NCI-H2107 treated with DMSO at 0.1 percent for 48 hours (cell line): ENCODE results near the gene CEP131.

ENCODE experiments used
- DNase-seq: peaks from one replicate; lab custom pipeline; 2025; ENCODE audit not compliant: unreplicated experiment; lab: John Stamatoyannopoulos, UW

The CEP131 gene

DNA sequence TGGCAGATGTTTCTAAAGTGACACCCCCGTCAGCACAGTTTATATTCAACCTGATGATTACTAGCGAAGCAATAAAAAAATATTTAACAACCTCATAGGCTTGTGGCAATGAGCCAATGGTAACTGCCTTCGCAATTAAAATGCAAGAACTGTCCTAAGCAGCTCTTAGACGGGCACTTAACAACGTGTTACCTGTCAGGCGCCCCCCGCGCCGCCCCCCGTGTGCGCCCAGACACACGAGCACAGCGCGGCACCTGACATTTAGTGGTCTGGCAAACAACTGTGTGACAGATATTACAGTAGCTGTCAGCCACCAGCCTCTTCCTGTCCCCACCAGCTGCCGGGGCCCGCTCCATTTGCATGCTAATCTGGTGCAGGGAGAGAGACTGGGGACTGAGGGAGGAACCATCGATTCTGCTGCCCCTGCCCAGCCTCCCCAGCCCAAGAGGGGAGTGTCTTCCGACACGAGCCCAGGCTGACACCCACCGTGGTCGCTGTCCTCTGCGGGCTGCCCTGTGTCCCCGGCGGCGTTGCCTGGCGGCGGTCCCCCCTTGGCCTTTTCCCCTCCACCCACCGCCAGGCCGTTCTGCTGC is 29.0 kb upstream of the CEP131 start:
- peak; percentile 94 for DNase-seq

DNA sequence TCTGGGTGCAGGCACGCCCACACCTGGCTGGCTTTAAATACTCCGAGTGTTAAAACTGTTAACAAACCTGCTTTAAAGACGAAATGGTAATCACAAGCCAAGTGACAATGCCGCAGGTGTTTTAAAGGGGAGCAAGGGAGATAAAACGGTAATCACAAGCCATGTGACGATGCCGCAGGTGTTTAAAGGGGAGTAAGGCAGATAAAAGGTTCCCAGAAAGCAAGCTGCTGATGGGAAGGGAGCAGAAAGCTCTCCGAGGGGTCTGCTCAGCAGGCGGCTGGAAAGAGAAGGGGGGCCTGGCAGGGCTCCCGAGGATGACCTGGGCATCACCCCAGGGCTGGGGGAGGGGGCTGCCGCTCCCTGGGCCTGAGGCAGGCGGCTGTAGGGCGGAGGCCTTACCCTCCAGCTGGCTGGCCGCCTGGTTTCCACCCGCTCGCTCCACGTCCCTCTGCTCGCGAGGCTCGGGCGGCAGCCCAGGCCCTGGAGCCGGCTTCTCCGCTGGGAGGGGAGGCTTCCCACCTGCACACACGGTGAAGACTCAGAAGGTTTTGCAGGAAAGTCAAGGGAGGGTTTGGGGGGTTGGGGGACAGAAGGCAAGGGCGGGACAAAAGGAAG is 28.4 kb upstream of the CEP131 start:
- DNase-seq, result peak; percentile 71

DNA sequence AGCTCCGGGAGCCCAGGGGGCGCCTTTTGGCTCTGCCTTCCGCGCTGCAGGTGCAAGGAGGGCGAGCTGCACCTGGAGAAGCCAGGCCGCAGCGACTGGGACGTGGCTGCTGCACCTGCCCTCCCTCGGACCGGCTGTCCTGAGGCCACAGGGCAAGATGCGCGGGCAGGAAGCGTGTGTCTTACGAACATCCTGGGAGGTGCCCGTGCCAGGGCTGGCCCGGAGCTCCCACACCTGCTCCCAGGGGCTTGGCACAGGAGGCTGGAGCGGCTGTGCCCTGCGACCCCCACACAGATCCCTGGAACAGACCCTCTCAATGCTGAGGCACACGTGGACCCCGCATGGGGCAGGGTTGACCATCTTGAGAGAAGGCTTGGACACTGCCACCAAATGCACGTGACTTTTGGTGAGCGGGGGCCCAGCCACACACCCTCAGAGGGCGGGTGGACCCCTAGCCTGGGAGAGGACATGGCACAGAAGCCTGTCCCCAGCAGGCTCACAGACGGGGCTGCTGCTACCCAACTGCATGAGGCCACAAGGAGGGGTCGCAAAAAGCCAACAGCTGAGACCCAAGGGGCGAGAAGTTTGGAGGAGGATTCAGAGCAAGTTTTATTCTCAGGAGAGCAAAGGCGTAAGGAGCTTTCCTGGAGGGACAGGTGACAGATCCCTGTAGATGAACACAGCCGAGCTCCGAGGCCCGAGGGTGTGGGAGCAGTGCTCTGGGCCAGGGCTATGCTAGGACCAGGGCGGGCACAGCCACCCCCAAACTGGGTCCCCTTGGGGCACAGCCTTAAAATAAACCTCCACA is 27.7 kb upstream of the CEP131 start:
- peak; percentile 42 for DNase-seq

DNA sequence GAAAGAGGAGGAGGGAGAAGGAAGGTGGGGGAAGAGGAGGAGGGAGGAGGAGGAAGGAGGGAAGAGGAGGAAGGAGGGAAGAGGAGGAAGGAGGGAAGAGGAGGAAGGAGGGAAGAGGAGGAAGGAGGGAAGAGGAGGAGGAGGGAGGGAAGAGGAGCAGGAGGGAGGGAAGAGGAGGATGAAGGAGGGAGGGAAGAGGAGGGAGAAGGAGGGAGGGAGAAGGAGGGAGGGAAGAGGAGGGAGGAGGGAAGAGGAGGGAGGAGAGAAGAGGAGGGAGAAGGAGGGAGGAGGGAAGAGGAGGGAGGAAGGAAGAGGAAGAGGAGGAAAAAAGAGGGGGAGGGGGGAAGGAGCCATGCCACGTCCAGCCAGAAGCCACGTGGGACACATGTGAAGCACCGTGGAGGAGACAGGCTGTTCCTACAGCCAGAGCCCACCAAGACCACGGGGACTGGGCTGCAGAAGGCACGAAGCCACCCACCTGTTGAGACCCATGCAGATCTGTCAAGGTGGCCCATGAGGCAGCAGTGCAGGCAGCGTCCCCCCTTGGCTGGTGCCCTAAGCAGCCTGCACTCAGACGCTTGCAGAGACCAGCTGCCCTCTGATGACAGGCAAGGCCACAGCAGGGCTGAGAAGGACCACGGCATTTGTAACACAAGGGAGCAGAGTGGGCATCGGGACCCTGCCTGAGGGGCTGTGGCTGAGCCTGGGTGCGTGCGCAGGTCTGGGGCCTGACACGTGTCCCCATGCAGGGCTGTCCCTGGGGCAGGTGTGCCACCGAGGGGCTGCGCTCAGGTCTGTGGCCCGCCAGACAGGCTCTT is 26.7 kb upstream of the CEP131 start:
- no peak for DNase-seq

DNA sequence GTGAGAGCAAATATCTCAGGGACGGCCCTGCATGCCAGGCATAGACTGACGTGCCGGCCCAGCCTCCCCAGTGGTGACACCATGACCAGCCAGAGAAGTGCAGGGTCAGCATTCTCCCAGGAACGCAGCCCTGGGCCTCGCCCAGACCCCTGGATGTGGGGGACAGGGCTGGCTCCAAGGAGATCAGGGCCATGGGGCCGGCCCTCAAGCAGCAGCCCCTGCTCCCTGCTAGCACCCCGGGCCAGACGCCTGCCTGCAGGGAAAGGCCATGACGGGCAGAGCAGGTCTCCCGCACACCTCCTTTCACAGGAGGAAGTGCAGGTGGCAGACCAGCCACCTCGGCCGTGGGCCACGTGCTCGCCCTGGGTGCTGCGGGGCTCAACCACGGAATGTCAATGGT is 25.9 kb upstream of the CEP131 start:
- DNase-seq, result no peak

DNA sequence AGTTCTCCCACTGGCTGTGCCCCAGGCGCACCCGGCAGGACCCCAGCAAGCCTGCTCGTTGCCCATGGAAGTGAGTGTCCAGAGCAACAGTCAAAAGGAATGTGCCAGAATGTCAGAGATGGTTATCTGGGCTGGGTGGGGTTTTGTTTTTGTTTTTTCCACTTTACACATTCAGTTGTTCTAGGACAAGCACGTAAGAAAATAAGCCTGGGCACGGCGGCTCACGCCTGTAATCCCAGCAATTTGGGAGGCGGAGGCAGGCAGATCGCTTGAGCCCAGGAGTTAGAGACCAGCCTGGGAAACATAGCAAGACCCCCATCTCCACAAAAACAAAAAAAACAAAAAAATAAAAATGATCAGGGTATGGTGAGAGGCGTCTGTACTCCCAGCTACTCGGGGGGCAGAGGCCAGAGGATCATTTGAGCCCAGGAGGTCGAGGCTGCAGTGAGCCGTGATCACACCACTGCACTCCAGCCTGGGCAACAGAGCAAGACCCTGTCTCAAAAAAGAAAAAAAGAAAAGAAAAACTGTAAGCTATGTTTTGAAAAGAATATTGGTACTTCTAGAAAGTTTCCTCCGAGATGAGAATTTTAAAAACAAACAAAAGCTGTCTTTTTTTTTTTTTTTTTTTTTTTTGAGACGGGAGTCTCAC is 24.7 kb upstream of the CEP131 start:
- no peak for DNase-seq

DNA sequence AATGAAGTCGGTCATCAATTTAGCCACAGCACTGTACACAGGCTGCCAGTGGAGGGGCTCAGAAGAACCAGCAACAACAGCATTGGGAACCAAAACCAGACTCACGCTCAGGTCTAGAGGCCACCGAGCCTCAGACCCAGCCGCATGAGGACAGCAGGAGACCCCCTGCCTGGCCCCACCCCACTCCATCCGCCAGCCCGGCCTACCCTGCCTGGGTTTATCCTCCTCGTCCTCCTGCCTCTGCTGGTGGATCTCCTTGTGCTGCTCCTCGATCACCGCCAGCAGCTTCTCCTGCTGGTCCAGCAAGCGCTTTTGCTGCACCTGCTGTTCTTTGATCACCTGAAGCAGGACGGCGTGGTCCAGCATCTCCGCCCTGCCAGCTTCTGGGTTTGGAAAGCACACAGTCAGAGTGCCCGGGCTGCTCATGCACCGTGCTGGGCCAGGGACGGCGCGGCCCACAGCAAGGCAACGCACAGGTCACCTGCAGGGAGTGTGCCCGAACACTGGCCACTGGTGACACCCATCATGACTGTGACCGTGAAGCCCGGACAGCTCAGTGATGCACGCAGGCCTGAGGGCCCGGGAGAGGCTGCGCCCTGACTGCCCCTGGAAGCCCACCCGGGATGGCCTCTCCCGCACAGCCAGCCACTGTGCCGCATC is 24.0 kb upstream of the CEP131 start:
- DNase-seq, result no peak

DNA sequence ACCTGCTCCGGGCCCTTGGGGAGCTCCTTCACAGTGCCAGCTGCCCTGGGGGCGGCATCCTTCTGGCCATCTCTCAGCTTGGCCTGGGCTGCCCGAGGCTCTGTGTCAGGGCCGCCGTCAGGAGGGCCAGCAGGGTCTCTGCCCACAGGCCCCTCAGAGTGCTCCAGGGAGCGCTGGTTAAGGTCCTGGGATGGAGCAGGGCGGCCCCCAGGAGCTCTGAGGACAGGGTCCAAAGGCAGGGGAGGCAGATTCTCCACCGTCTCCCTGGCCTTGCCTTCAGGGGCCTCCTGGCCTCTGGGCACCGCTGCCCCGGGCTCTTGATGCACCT is 23.5 kb upstream of the CEP131 start:
- DNase-seq, result no peak

DNA sequence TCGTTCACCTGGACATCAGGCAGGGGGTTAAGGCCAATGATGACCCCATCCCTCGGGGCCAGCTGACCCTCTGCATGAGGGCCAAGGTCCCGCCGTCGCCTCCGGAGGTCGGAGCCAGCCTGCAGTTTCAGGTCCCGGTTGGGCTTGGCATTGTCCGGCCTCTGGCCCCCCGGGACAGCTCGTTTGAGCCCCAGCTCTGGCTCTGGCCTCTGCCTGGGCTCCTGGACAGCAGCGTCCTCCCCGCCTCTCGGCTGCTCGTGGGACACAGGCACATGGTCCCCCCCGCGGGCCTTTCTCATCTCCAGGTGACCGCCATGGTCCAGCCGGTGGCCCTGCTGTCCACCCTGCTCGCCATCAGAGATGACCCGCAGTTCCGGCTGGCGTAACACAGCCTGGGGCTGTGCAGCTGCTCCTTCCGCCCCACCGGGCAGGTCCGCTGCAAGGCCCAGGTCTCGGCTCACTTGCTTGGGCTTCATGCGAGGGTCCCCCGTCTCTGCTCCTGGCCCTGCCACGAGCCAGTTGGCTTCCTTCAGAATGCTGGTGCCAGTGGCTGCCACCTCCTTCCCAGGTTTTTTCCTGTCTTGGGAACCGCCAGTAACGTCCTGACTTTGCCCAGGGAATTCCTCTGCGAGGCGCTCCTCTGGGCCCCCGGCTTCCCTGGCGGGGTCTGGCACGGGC is 23.0 kb upstream of the CEP131 start:
- no peak for DNase-seq

DNA sequence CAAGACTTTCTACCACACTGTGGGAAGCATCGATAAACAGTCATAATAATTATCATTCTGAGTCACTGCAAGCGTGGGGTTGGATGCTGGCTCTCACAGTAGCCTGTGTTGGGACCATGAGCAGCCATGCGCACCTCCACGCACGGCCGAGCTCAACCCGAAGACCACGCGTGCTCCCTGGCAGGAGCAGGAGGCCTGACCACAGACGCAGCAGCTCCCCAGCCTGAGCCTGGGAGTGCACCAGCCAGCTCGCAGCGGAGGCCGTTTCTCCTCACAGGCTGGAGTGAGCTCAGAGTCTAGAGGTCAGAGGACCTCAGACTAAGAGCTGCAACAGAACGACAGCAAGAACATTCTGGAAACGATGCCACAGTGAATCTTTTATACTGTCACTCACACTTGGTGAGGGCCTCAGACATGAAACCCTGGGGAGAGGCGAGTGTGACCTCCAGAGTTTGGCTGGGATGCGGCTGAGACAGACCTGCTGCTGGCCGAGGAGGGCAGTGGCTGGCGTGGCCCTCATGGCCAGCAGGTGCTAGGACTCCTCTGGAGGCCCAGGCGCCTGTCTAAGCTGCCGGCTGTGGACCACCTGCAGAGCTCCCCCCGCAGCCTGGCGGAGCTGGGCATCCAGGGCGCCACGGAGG is 22.4 kb upstream of the CEP131 start:
- no peak for DNase-seq

DNA sequence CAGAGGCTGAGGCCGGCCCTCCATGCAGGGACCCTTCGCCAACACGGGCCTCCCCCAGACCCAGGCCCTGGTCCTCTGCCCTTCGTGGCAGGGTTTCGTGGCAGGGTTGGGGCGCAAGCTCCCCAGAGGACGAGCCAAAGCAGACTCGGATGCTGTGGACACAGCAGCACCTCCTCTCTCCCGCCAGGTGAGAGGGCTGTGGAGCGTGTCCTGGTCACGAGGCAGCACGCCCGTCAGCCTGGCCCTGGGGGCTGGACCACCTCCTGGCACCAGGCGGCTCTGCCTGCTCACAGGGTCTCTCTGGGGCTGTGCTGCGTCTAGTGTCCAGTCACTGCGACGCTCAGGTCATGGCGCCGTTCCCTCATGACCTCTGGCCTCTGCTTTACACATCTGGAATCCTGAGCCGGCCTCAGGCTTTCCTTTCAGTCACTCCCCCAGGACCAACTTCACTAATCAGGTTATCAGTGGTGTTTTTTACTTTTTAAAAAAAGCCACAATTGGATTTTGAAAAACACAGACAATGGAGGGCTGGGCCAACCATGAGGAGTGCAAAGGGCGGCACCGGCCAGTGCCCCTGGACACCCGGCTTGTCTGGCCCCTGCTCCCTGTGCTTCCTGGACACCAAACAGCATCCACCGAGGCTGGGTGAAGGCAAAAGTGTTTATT is 21.7 kb upstream of the CEP131 start:
- no peak for DNase-seq

DNA sequence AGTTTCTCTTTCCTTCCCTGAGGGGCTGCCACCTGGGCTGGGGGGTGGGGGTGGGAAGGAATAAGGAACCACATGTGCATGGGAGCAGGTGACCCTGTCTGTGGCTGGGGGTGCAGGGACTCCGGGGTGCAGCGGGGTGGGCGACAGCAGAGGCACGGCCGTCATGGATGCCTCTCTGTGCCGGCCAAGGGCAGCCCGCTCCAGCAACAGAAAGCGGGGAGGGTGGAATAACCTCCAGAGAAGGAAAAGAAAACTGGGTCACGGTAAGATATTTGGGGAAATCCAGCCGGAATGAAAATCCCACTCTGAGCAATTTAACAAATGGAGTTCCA is 20.5 kb upstream of the CEP131 start:
- no peak for DNase-seq

DNA sequence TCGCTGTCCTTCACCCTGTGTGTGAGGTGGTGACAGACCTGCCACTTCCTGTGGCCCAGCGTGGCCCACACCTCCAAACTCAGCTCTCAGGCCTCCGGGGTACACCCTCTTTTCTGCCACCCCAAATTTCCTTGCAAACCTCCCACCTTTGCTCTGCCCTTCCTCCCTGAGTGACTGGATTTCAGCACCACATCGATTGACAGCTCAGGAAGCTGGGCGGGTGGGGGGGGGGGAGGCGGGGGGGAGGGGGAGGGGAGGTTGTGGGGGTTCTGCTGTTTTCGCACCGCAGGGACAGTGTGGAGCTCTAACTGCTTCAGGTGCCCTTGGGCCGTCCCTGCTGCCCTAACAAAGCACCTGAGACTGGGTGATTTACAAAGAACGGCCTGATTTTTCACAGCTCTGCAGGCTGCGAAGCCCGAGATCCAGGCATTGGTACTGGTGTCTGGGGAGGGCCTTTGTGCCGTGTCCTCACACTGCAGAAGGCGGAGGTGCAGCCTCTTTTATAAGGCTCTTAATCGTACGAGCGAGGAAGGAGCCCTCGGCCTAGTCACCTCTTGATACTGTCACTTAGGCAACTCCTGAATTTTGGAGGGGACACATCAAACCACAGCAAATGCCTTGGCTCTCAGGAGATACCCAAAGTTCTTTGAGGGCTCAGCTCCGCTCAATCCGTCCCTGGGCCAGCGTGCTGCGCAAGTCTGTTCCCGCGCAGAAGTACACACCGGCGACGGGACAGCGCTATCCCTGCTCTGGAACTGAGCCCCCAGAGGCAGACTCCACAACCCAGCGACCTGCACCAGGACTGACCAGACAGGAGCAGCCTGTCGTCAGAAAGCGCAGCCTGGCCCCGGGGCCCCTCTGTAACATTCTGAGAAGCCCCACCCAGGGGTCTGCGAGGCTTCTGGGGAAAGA is 19.9 kb upstream of the CEP131 start:
- DNase-seq, result no peak

DNA sequence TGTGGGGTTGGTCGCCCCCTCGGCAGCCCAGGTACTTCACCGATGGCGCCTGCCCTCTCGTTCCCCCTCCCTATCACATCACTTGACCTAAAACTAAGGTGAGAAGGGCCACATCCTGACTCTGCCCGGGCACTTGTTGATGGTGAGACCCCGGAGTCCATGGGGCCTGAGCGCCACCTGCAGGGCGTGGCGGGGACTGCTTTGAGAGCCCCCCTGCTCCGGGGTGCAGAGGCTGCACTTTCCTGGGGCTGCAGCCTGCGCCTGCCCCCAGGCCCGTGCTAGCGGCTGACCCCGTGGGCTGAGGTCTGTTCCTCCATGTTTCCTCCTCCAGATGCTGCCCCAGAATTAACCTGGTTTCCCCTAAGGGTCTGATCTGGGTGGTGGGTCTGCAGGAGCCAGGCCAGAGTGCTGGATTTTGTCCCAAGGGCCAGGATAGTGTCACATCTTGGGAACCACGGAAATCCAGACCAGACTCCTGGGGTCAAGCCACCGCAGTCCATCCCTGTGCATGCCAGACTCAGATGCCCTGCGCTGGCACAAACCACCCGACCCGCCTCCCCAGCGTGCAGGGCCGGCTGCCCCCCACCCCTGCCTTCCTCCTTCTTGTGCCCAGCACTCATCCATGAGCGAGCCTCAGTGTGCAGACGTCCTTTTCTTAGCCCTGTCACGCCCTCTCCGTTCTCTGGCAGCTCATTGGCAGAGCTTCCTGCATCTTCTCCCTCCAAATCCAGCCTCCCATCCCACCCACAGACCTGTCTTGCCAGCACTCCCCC is 19.1 kb upstream of the CEP131 start:
- DNase-seq, result no peak

DNA sequence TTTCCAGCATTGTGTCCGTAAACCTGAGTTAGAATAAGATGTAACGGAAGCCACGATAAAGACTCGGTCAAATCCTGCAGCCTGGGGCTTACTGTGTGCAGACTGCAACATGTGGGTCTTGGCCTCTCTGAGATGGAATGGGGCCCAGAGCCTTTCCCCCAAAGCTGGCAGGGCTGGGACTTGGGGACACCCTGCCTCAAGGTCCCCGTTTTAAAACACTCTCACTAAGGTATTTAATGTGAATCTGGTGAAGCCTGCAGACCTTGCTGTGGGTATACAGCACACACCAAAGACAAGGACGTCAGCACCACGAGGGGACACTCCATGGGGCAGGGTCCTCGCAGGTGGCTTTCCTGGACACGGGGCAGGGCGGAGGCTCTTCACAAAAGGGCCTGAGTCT is 18.4 kb upstream of the CEP131 start:
- no peak for DNase-seq

DNA sequence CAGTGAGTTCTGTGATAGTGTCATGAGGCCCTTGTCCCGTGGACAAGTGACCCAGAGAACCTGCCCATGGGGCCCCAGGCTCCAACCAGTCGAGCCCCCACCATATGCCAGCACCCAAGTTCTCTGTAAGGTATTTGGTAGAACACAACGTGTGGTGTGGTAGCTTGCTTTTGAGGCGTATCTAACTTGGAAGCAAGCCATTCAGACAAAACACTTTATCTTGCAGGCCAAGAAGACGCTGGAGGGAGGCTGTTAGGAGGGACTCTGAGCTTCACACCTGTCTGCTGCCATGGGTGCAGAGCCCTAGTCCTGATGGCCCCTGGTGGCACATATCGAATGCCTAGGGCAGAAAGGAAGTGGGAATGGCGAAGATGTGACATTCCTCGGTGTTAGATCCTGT is 18.0 kb upstream of the CEP131 start:
- DNase-seq, result no peak

DNA sequence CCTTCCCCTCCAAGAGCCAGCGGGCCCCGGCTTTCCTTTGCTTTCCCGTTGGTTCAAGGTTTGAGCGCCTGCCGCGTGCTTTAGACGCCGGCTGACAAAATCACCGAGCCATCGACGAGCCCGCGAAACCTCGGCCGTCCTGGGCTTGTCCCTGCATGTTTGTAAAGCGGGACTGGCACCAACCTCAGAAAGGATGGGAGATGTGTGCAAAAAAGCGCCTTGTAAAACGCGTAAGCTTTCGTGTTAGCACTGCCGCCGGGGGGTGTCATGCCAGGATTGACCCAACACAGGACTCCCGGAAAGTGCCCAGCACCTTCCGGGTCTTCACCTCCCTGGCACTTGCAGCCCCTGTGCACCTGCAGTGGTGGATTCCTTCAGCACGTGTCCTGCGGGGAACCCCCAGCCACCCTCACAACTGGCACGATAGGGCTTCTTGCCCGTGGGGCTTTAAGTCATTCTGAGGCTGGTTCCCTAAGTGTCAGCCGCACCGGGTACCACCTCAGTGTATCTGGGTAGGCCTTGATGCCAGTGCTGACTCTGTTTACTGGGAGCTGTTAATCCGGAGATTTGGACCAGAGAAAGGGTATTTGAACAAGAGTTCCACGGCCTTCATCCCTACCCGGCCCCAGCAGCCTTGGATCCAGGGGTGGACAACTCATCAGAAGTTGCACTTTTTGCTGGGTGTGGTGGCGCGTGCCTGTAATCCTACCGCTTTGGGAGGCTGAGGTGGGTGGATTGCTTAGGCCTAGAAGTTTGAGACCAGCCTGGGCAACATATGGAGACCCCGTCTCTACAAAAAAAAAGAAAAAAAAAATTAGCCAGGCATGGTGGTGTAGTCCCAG is 17.2 kb upstream of the CEP131 start:
- DNase-seq, result no peak
